Glutamatergic neuron (in vitro differentiated cells): Measurements from ENCODE around the gene MS4A4E. TPM values are rescaled to one million over a fixed set of nuclear protein-coding genes. Genes with fewer than 3 reads are reported as not detected.
A peak's percentile ranks its signal among the peaks of the same experiment; 100 is the strongest.

Source experiments
- DNase-seq: peaks from one replicate; pipeline ENCODE4 v3.0.0; 2022
- H3K27ac Mint-ChIP-seq: one replicate; pipeline ENCODE4 v1.8.0; 2020; ENCODE audit warnings: mild to moderate bottlenecking, mixed read lengths, inconsistent platforms; ENCODE audit not compliant: unreplicated experiment
- H3K27me3 Mint-ChIP-seq: one replicate; pipeline ENCODE4 v1.8.0; 2020; ENCODE audit warnings: mild to moderate bottlenecking, moderate library complexity, mixed read lengths, inconsistent platforms; ENCODE audit not compliant: unreplicated experiment
- H3K36me3 Mint-ChIP-seq: one replicate; pipeline ENCODE4 v1.8.0; 2020; ENCODE audit warnings: mild to moderate bottlenecking, mixed read lengths, inconsistent platforms; ENCODE audit not compliant: unreplicated experiment
- H3K4me1 Mint-ChIP-seq: one replicate; pipeline ENCODE4 v1.8.0; 2020; ENCODE audit warnings: mild to moderate bottlenecking, low read depth, mixed read lengths, inconsistent platforms; ENCODE audit not compliant: unreplicated experiment
- H3K4me3 Mint-ChIP-seq: one replicate; pipeline ENCODE4 v1.8.0; 2020; ENCODE audit warnings: mild to moderate bottlenecking, mixed read lengths, inconsistent platforms; ENCODE audit not compliant: unreplicated experiment
- H3K9me3 Mint-ChIP-seq: one replicate; pipeline ENCODE4 v1.8.0; 2020; ENCODE audit warnings: mild to moderate bottlenecking, moderate library complexity, mixed read lengths, inconsistent platforms; ENCODE audit not compliant: unreplicated experiment
- total RNA-seq: library from RNA; stranded (reverse); fragmentation: NEBNext Ultra II Directional; extraction: Animal tissue kit (Norgen Biotek cat#: 25700); gene quantifications from one replicate; pipeline ENCODE4 v1.2.1, GENCODE V29; 2021; ENCODE audit not compliant: unreplicated experiment
- TF ChIP-seq, protein P1 (sequence below): fragments of 200-600 bp; sonication (generic); IDR thresholded peaks from one replicate; pipeline ENCODE4 v1.5.0; 2021; ENCODE audit not compliant: partially characterized antibody, unreplicated experiment

MS4A4E gene
- total RNA-seq, 1 donor from 2014 or later: not detected

DNA sequence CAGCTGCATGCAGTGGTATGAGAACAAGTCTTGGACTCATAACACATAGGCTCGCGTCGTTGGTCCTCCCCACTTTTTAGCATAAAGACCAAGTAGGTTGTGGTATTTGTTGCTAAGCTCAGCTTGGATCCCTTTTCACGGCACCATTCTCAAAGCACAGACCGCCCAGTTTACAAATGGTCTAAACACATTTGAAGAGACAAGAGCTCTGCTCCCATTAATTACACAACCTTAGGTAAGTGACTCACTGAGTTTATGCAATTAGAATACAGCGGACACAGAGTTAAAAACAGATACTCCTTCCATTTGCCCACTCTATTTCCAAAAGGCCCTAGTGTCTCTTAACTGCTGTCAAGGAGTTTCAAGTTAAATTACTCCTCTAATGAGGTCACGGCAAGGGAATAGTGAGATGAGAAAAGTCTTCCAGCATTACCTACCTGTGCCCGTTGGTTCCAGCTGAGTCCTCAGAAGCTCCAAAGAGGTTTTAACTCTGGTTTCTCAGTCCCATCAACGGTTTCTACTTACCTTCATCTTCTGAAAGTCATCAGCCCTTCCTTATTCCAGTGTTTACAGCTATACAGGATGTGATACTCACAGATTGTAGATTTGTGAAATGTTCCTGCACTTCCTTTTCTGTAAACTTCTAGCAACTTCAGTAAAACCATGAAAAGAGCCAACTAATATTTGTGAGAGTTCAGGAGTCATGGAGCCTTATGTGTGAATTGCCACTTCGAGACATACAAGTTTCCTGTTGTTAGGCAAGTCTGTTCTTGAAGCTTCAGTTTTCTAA lies 60.2 kb downstream of the MS4A4E start, which contains the start of gene MS4A6A:
Gene MS4A6A (minus strand): TSS at position 543 of the 790 bp plus-strand sequence. CDS start 1,356 bp downstream, outside the sequence.
- peaks cover 8% of the 10 kb centered on the region for H3K36me3 Mint-ChIP-seq
- no peak for DNase-seq
- H3K4me1 Mint-ChIP-seq: no peaks in the 10 kb centered on the region
- TF ChIP-seq, protein P1, sequence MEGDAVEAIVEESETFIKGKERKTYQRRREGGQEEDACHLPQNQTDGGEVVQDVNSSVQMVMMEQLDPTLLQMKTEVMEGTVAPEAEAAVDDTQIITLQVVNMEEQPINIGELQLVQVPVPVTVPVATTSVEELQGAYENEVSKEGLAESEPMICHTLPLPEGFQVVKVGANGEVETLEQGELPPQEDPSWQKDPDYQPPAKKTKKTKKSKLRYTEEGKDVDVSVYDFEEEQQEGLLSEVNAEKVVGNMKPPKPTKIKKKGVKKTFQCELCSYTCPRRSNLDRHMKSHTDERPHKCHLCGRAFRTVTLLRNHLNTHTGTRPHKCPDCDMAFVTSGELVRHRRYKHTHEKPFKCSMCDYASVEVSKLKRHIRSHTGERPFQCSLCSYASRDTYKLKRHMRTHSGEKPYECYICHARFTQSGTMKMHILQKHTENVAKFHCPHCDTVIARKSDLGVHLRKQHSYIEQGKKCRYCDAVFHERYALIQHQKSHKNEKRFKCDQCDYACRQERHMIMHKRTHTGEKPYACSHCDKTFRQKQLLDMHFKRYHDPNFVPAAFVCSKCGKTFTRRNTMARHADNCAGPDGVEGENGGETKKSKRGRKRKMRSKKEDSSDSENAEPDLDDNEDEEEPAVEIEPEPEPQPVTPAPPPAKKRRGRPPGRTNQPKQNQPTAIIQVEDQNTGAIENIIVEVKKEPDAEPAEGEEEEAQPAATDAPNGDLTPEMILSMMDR: no peak
- peaks cover 2% of the 10 kb centered on the region for H3K27me3 Mint-ChIP-seq
- no peak within 1 kb of the TSS for H3K27ac Mint-ChIP-seq
- H3K4me3 Mint-ChIP-seq: no peak within 1 kb of the TSS
- H3K9me3 Mint-ChIP-seq: peaks cover 7% of the 10 kb centered on the region

DNA sequence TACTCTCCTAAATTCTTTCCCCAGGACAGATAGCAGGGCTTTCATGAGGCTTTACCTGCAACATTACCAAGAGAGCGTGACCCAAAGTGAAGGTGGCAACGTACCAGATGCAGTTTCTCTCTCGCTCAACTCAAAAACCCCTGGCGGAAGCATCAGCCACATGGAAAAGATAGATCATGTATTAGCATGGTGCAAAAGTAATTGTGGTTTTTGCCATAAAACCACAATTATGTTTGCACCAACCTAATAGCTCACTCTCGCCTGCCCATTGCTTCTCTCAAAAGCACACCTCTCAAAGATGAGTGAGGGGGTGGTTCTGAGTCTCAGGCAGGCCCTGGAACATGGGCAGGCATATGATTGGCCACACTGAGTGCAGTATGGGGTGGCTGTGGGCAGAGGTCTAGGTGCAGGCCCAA lies 67.1 kb downstream of the MS4A4E start:
- no peaks in the 10 kb centered on the region for H3K36me3 Mint-ChIP-seq
- no peak for DNase-seq
- no peaks in the 10 kb centered on the region for H3K9me3 Mint-ChIP-seq
- H3K27me3 Mint-ChIP-seq: no peaks in the 10 kb centered on the region
- TF ChIP-seq, protein P1: no peak
- H3K4me1 Mint-ChIP-seq: no peaks in the 10 kb centered on the region
- no peak overlapping the region for H3K27ac Mint-ChIP-seq
- H3K4me3 Mint-ChIP-seq: no peak overlapping the region

DNA sequence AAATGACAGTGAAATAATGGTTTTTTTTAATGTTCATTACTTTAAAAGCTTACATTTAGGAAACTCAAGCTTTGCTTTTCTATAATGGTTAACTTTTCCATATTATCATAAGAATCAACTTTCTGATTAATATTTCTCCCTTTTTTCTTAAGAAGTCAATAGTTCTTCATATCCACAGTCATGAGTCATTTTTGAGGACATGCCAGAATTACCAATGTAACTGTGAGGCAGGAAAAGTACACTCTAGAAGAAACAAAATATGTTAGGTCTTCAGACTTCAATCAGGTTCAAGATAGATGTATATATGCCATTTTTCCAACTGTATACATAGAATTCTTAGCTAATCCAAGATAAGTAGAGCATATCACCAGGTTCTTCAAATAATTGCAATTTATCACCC lies 70.9 kb downstream of the MS4A4E start:
- Mint-ChIP-seq H3K9me3 (peaks cover 4% of the 10 kb centered on the region), H3K4me1 (no peaks in the 10 kb centered on the region), H3K4me3 (no peak overlapping the region), H3K36me3 (no peaks in the 10 kb centered on the region), H3K27me3 (no peaks in the 10 kb centered on the region), H3K27ac (no peak overlapping the region)
- no peak for DNase-seq
- TF ChIP-seq, protein P1: no peak

DNA sequence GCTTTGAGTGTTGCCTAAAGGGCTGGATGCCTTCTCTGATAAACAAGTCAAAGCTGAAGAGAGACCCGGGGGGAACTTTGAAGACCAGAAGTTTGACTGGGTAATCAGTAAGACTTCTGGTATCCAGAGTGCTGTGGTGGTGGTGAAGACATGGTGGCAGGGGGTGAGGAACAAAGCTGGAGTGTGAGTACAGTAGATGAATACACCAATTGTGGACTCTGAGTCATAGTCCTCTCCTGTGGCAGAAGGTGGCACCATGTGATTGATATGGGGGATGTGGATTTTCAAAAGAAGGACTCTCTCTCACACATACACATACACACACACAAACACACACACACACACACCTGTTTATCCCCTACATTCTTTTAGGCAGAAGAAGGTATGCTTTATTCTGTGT lies 72.4 kb downstream of the MS4A4E start:
- TF ChIP-seq, protein P1: no peak
- Mint-ChIP-seq H3K4me1 (no peaks in the 10 kb centered on the region), H3K36me3 (no peaks in the 10 kb centered on the region), H3K4me3 (no peak overlapping the region), H3K27ac (no peak overlapping the region), H3K9me3 (peaks cover 5% of the 10 kb centered on the region), H3K27me3 (no peaks in the 10 kb centered on the region)
- DNase-seq: no peak

DNA sequence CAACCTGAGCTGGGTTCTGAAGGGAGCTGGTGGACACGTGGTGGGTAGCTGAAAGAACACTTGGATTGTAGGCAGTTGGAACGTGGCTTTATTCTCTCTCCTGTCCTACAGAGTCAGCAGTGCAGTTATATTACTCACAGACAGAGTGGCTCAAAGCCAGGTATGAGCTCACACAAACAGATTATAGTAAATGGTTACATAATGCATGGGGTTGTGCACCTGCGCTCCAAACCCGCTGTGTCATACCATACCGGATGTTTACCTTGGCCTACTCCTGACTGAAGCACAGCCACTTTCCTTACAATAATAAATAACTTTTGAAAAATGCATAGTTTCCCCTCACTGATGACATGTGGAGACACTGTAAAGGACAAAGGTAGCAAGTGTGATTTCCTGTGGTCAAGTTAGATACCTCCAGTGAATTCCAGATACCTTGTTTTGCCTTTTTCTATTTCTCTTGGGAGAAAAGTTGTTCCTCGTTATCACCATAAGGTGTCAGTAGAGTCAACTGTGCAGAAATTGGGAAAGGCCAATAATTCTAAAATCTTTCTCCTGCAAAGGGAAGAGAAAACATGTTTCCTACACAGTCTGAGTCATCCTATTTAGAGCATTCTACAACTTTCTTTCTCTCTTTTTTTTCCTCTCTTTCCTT lies 73.5 kb downstream of the MS4A4E start:
- Mint-ChIP-seq H3K27ac (no peak overlapping the region), H3K4me1 (no peaks in the 10 kb centered on the region), H3K9me3 (peaks cover 5% of the 10 kb centered on the region), H3K36me3 (no peaks in the 10 kb centered on the region), H3K4me3 (no peak overlapping the region), H3K27me3 (no peaks in the 10 kb centered on the region)
- peak; percentile 23 for DNase-seq
- TF ChIP-seq, protein P1: peak; percentile 13
